ENCODE results near the gene MRTFA. TPM values are rescaled to one million over a fixed set of nuclear protein-coding genes. Genes with fewer than 3 reads are reported as not detected.

MRTFA gene
- total RNA-seq, 4 donors from 2014 or later, result 46.0 to 408 (median 90.0) TPM

DNA sequence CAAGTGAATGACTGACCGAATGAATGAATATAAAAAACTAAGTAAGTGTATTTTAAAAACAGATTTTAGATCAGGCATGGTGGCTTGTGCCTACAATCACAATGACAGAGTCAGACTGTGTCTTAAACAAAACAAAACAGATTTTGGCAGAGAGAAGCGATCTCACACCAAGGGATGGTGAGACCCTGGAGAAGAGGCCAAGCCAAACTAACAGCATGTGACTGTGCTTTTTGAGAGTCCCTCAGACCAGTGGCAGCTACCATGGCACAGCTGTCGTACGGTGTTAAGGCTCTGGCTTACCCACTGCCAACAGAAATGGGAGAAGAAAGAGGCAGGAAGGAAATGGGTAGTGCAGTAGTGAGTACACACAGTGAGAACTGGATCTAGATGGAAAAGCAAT lies 205.5 kb downstream of the MRTFA start:
- in situ Hi-C loops (cut with MboI; ENCODE audit: low pct_ligation_motif_present in 1 of 4, low pct_unique_long_range_greater_than_20kb in 1 of 4, low sequenced_read_pairs in 3 of 4) (loop anchor here in 3 of 4 donors (5.0 to 10.0 kb wide), 2 partner anchors 211 to 214 kb away; no protein-coding TSS in a partner anchor), intact Hi-C loops (cut with DNase I; ENCODE audit: low total_unique reads) (no loop called here)
- no peaks in the 10 kb centered on the region for H3K9me3 ChIP-seq
- no peak for TF ChIP-seq POLR2AphosphoS5 (IDR thresholded peaks at IDR 0.05)
- H3K36me3 ChIP-seq, result peaks cover 0 to 24% (median 8%) of the 10 kb centered on the region in 4 donors
- no peak for DNase-seq
- H3K4me1 ChIP-seq, result peaks cover 0 to 26% (median 0%) of the 10 kb centered on the region in 4 donors
- no peak overlapping the region for H3K27ac ChIP-seq
- H3K4me3 ChIP-seq, result no peak overlapping the region
- H3K27me3 ChIP-seq, result no peaks in the 10 kb centered on the region
- WGBS, 2 donors (ENCODE audit: low coverage in 1 of 2), result 96 to 100% methylated on average over 1 to 4 of the region's 4 CpGs

GRCh38 chr22:40429481-40429880 lies 207.0 kb downstream of the MRTFA start:
- no peak for DNase-seq
- Histone ChIP-seq H3K27ac (no peak overlapping the region), H3K4me1 (peaks cover 0 to 14% (median 0%) of the 10 kb centered on the region in 4 donors), H3K27me3 (no peaks in the 10 kb centered on the region), H3K9me3 (no peaks in the 10 kb centered on the region), H3K36me3 (peaks cover 0 to 28% (median 12%) of the 10 kb centered on the region in 4 donors), H3K4me3 (no peak overlapping the region)
- TF ChIP-seq POLR2A (IDR thresholded peaks at IDR 0.05) (no peak), POLR2AphosphoS5 (IDR thresholded peaks at IDR 0.05) (no peak)
- WGBS, 2 donors (ENCODE audit: low coverage in 1 of 2), result 97% methylated on average over 4 of the region's 4 CpGs; no CpG with 5 or more reads in 1 of the 2 donors
- intact Hi-C loops (cut with DNase I; ENCODE audit: low total_unique reads), result no loop called here
- in situ Hi-C loops (cut with MboI; ENCODE audit: low pct_ligation_motif_present in 1 of 4, low pct_unique_long_range_greater_than_20kb in 1 of 4, low sequenced_read_pairs in 3 of 4), result no loop called here

GRCh38 chr22:40428796-40429195 lies 207.7 kb downstream of the MRTFA start:
- no peak overlapping the region for H3K27ac ChIP-seq
- intact Hi-C loops (cut with DNase I; ENCODE audit: low total_unique reads) (no loop called here), in situ Hi-C loops (cut with MboI; ENCODE audit: low pct_ligation_motif_present in 1 of 4, low pct_unique_long_range_greater_than_20kb in 1 of 4, low sequenced_read_pairs in 3 of 4) (no loop called here)
- DNase-seq, result no peak
- no peaks in the 10 kb centered on the region for H3K9me3 ChIP-seq
- WGBS, 2 donors (ENCODE audit: low coverage in 1 of 2), result 90 to 98% methylated on average over 2 to 4 of the region's 4 CpGs
- H3K36me3 ChIP-seq, result peaks cover 0 to 28% (median 10%) of the 10 kb centered on the region in 4 donors
- TF ChIP-seq, protein P1, sequence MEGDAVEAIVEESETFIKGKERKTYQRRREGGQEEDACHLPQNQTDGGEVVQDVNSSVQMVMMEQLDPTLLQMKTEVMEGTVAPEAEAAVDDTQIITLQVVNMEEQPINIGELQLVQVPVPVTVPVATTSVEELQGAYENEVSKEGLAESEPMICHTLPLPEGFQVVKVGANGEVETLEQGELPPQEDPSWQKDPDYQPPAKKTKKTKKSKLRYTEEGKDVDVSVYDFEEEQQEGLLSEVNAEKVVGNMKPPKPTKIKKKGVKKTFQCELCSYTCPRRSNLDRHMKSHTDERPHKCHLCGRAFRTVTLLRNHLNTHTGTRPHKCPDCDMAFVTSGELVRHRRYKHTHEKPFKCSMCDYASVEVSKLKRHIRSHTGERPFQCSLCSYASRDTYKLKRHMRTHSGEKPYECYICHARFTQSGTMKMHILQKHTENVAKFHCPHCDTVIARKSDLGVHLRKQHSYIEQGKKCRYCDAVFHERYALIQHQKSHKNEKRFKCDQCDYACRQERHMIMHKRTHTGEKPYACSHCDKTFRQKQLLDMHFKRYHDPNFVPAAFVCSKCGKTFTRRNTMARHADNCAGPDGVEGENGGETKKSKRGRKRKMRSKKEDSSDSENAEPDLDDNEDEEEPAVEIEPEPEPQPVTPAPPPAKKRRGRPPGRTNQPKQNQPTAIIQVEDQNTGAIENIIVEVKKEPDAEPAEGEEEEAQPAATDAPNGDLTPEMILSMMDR (IDR thresholded peaks at IDR 0.05), result no peak
- TF ChIP-seq POLR2AphosphoS5 (IDR thresholded peaks at IDR 0.05) (no peak), EP300 (IDR thresholded peaks at IDR 0.05; ENCODE audit: low read depth) (no peak)
- H3K4me3 ChIP-seq, result no peak overlapping the region
- no peaks in the 10 kb centered on the region for H3K27me3 ChIP-seq
- H3K4me1 ChIP-seq, result peaks cover 0 to 9% (median 0%) of the 10 kb centered on the region in 4 donors

DNA sequence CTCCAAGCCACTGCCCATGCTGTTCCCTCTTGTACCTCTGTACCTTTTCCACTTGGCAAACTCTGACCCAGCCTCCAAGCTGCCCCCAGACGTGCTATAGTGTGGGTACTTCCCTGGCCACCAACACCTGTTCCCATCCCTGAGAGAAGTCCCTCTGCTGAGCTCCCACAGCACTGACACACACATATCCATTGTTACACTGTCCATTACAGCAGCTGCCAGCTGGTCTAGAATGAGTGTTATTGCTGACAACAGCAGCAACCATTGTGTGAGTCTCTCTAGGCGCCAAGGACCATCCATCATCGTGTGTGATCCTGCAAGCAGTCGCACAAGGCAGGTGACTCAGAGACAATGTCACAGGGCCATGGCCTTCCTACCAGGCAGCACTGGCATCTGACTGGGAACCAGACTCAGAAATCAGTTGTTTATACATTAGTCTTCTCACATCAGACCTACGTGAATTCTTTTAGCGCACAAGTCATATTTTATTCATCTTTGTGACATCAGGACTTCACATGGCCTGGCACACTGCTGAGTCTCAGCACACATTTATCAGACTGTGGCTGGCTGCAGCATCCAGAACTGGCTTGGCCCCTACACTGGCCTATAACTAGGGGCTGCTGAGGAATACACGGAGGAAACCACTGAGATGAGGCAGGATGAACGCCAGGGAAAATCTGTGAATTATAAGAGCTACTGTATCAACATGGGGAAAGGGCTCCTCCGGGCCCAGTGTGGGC lies 209.8 kb downstream of the MRTFA start:
- Histone ChIP-seq H3K27me3 (no peaks in the 10 kb centered on the region), H3K9me3 (no peaks in the 10 kb centered on the region), H3K36me3 (peaks cover 0 to 32% (median 14%) of the 10 kb centered on the region in 4 donors), H3K27ac (no peak overlapping the region), H3K4me1 (peaks cover 0 to under 1% (median 0%) of the 10 kb centered on the region in 4 donors), H3K4me3 (no peak overlapping the region)
- intact Hi-C loops (cut with DNase I; ENCODE audit: low total_unique reads), result no loop called here
- no peak for DNase-seq
- TF ChIP-seq, protein P1 (IDR thresholded peaks at IDR 0.05), result no peak
- no peak for TF ChIP-seq EP300 (IDR thresholded peaks at IDR 0.05; ENCODE audit: low read depth)
- no peak for TF ChIP-seq POLR2A (IDR thresholded peaks at IDR 0.05)
- no peak for TF ChIP-seq POLR2AphosphoS5 (IDR thresholded peaks at IDR 0.05)
- in situ Hi-C loops (cut with MboI; ENCODE audit: low pct_ligation_motif_present in 1 of 4, low pct_unique_long_range_greater_than_20kb in 1 of 4, low sequenced_read_pairs in 3 of 4), result no loop called here
- WGBS, 2 donors (ENCODE audit: low coverage in 1 of 2), result 90% methylated on average over 9 of the region's 9 CpGs; no CpG with 5 or more reads in 1 of the 2 donors

GRCh38 chr22:40425082-40425481 lies 211.4 kb downstream of the MRTFA start:
- Histone ChIP-seq H3K36me3 (peaks cover 0 to 42% (median 19%) of the 10 kb centered on the region in 4 donors), H3K4me3 (no peak overlapping the region), H3K9me3 (no peaks in the 10 kb centered on the region), H3K27me3 (no peaks in the 10 kb centered on the region), H3K27ac (no peak overlapping the region), H3K4me1 (no peaks in the 10 kb centered on the region)
- intact Hi-C loops (cut with DNase I; ENCODE audit: low total_unique reads), result no loop called here
- no peak for DNase-seq
- TF ChIP-seq EP300 (IDR thresholded peaks at IDR 0.05; ENCODE audit: low read depth) (no peak), POLR2A (IDR thresholded peaks at IDR 0.05) (no peak), POLR2AphosphoS5 (IDR thresholded peaks at IDR 0.05) (no peak)
- TF ChIP-seq, protein P1 (IDR thresholded peaks at IDR 0.05), result no peak
- in situ Hi-C loops (cut with MboI; ENCODE audit: low pct_ligation_motif_present in 1 of 4, low pct_unique_long_range_greater_than_20kb in 1 of 4, low sequenced_read_pairs in 3 of 4), result no loop called here
- WGBS, 2 donors (ENCODE audit: low coverage in 1 of 2), result 83% methylated on average over 5 of the region's 5 CpGs; no CpG with 5 or more reads in 1 of the 2 donors
